Activated CD4-positive, alpha-beta T cell treated with anti-CD3 and anti-CD28 coated beads, Interleukin-2, amount 50 U/mL, for 4 hours (primary cell): ENCODE measurements around the gene ZNF670.
"Not testable (repeated sequence)": the region's sequence is repeated elsewhere in the genome, so short reads cannot be mapped to it uniquely, and the experiment has no call there.

Experiments used
- DNase-seq, 2 experiments: peaks; one replicate each; pipeline ENCODE4 v3.0.0-alpha.2; 2020

The ZNF670 gene

DNA sequence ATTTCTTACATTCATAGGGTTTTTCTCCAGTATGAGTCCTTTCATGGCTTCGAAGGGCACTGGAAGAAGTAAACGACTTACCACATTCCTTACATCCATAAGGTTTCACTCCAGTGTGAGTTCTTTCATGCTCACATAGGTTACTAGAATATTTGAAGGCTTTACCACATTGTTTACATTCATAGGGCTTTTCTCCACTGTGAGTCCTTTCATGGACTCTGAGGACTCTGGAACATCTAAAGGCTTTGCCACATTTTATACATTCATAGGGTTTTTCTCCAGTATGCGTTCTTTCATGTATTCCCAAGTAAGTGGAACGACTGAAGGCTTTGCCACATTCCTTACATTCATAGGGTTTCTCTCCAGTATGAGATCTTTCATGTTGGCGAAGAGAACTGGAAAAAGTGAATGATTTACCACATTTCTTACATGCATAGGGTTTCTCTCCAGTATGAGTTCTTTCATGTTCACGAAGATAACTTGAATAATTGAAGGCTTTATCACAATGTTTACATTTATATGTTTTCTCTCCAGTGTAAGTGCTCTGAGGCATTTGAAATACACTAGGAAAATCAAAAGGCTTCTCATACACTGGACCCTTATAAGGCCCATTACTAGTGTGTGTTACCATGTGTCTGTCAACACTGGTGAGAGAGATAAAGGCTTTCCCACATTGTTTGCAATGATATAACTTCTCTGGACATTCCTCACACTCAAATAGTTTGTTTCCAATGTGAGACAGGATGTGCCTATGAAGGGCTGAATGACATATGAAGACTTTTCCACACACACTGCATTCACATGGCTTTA is 40.9 kb downstream of the ZNF670 start:
- no peak for DNase-seq

DNA sequence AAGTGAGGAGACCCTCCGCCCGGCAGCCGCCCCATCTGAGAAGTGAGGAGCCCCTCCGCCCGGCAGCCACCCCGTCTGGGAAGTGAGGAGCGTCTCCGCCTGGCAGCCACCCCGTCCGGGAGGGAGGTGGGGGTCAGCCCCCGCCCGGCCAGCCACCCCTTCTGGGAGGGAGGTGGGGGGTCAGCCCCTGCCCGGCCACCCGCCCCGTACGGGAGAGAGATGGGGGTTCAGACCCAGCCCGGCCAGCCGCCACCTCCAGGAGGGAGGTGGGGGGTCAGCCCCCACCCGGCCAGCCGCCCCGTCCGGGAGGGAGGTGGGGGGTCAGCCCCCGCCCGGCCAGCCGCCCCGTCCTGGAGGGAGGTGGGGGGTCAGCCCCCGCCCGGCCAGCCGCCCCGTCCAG is 46.3 kb downstream of the ZNF670 start:
- not testable (repeated sequence) for DNase-seq
